Loucy (cell line): ENCODE measurements around the gene TFEB.

Experiments
- H2AFZ ChIP-seq: fragments of 200-600 bp; sonication (generic); 2 replicates; pipeline ENCODE4 v1.6.0; 2016; ENCODE audit warnings: antibody characterized with exemption, mild to moderate bottlenecking, low read length, moderate library complexity
- H3F3A ChIP-seq: fragments of 200-600 bp; 2 replicates; pipeline ENCODE4 v1.6.0; 2016; ENCODE audit warnings: antibody characterized with exemption, low read depth, mild to moderate bottlenecking
- H3K27me3 ChIP-seq: fragments of 200-600 bp; sonication (generic); 2 replicates; pipeline ENCODE4 v1.6.1; 2014; ENCODE audit warnings: low read length, mild to moderate bottlenecking; ENCODE audit not compliant: insufficient read depth, poor library complexity, severe bottlenecking
- H3K36me3 ChIP-seq: fragments of 200-600 bp; sonication (generic); 2 replicates; pipeline ENCODE4 v1.6.1; 2016; ENCODE audit warnings: low read length; ENCODE audit not compliant: insufficient read depth
- H3K4me1 ChIP-seq: fragments of 200-600 bp; sonication (generic); 2 replicates; pipeline ENCODE4 v1.5.1; 2014; ENCODE audit warnings: low read length, mild to moderate bottlenecking; ENCODE audit not compliant: insufficient read depth, poor library complexity, severe bottlenecking
- H3K4me2 ChIP-seq: fragments of 200-600 bp; sonication (generic); 2 replicates; pipeline ENCODE4 v1.6.0; 2014; ENCODE audit warnings: antibody characterized with exemption, low read length, low read depth, mild to moderate bottlenecking; ENCODE audit not compliant: poor library complexity, severe bottlenecking
- H3K4me3 ChIP-seq: fragments of 200-600 bp; sonication (generic); 2 replicates; pipeline ENCODE4 v1.5.1; 2014; ENCODE audit warnings: low read length, mild to moderate bottlenecking, mixed read lengths; ENCODE audit not compliant: poor library complexity, severe bottlenecking
- H3K79me2 ChIP-seq: fragments of 200-600 bp; sonication (generic); 2 replicates; pipeline ENCODE4 v1.6.1; 2014; ENCODE audit warnings: low read length; ENCODE audit not compliant: insufficient read depth
- H3K9ac ChIP-seq: fragments of 200-600 bp; sonication (generic); 2 replicates; pipeline ENCODE4 v1.6.0; 2014; ENCODE audit warnings: mild to moderate bottlenecking, low read depth, low read length, moderate library complexity; ENCODE audit not compliant: poor library complexity, severe bottlenecking
- H3K9me2 ChIP-seq: fragments of 200-600 bp; sonication (generic); replicated peaks from 2 replicates; pipeline ENCODE4 v1.6.1; 2016; ENCODE audit warnings: low read depth, low read length, mixed read lengths
- H3K9me3 ChIP-seq: fragments of 200-600 bp; sonication (generic); 2 replicates; pipeline ENCODE4 v1.6.1; 2014; ENCODE audit warnings: mild to moderate bottlenecking, antibody characterized with exemption, low read length, low read depth; ENCODE audit not compliant: insufficient read depth
- H4K20me1 ChIP-seq: fragments of 200-600 bp; sonication (generic); 2 replicates; pipeline ENCODE4 v1.6.0; 2014; ENCODE audit warnings: antibody characterized with exemption, low read length, mild to moderate bottlenecking; ENCODE audit not compliant: insufficient read depth, poor library complexity, severe bottlenecking
- CTCF ChIP-seq: fragments of 200-600 bp; sonication (generic); conservative IDR thresholded peaks from 2 replicates; pipeline ENCODE4 v1.5.1; 2014; ENCODE audit warnings: mild to moderate bottlenecking, antibody characterized with exemption, low read length
- EZH2phosphoT487 ChIP-seq: fragments of 200-600 bp; IDR thresholded peaks from 2 replicates; pipeline ENCODE4 v1.6.1; 2018; ENCODE audit warnings: antibody characterized with exemption, mild to moderate bottlenecking, moderate library complexity, borderline replicate concordance

TFEB gene

GRCh38 chr6:41667195-41667594 is 68.2 kb downstream of the TFEB start:
- TF ChIP-seq CTCF (no peak), EZH2phosphoT487 (no peak)
- Histone ChIP-seq H3K27me3 (no peaks in the 10 kb centered on the region), H3K4me1 (peaks cover 8% of the 10 kb centered on the region), H4K20me1 (no peaks in the 10 kb centered on the region), H3K79me2 (no peaks in the 10 kb centered on the region), H3F3A (no peaks in the 10 kb centered on the region), H2AFZ (no peak overlapping the region), H3K4me3 (no peak overlapping the region), H3K9me3 (no peaks in the 10 kb centered on the region), H3K4me2 (no peak overlapping the region), H3K9me2 (no peaks in the 10 kb centered on the region), H3K9ac (no peak overlapping the region), H3K36me3 (no peaks in the 10 kb centered on the region)

GRCh38 chr6:41664271-41664670 is 71.1 kb downstream of the TFEB start:
- TF ChIP-seq EZH2phosphoT487 (no peak), CTCF (no peak)
- no peak overlapping the region for H3K4me3 ChIP-seq

GRCh38 chr6:41663568-41663967 is 71.8 kb downstream of the TFEB start:
- no peak overlapping the region for H2AFZ ChIP-seq
- no peaks in the 10 kb centered on the region for H3K27me3 ChIP-seq
- no peaks in the 10 kb centered on the region for H3F3A ChIP-seq
- H3K79me2 ChIP-seq, result no peaks in the 10 kb centered on the region
- H3K4me3 ChIP-seq, result no peak overlapping the region
- no peaks in the 10 kb centered on the region for H3K9me2 ChIP-seq
- H3K9me3 ChIP-seq, result no peaks in the 10 kb centered on the region
- TF ChIP-seq CTCF (no peak), EZH2phosphoT487 (no peak)
- H3K36me3 ChIP-seq, result no peaks in the 10 kb centered on the region
- H3K9ac ChIP-seq, result no peak overlapping the region
- H3K4me1 ChIP-seq, result no peaks in the 10 kb centered on the region
- H4K20me1 ChIP-seq, result no peaks in the 10 kb centered on the region
- no peak overlapping the region for H3K4me2 ChIP-seq

More at GRCh38 chr6:41664271-41664670, 71.1 kb downstream of the TFEB start:
- no peaks in the 10 kb centered on the region for H3K9me2 ChIP-seq
- H3K36me3 ChIP-seq, result no peaks in the 10 kb centered on the region
- no peaks in the 10 kb centered on the region for H3F3A ChIP-seq
- H3K27me3 ChIP-seq, result no peaks in the 10 kb centered on the region
- H3K9ac ChIP-seq, result no peak overlapping the region
- H2AFZ ChIP-seq, result no peak overlapping the region
- no peaks in the 10 kb centered on the region for H3K9me3 ChIP-seq
- no peaks in the 10 kb centered on the region for H3K79me2 ChIP-seq
- no peak overlapping the region for H3K4me2 ChIP-seq
- H4K20me1 ChIP-seq, result no peaks in the 10 kb centered on the region
- H3K4me1 ChIP-seq, result no peaks in the 10 kb centered on the region
